Frontal cortex (tissue), 4 donors: Measurements from ENCODE around the gene CPLX4. TPM values are rescaled to one million over a fixed set of nuclear protein-coding genes. Genes with fewer than 3 reads are reported as not detected.

Source experiments
- DNase-seq, 2 donors: peaks; one replicate each; pipeline ENCODE4 v3.0.0; 2012; ENCODE audit warnings: low spot score in 2 of 2
- FAIRE-seq: peaks from 2 replicates; lab custom pipeline; 2012; peaks lifted over from hg19 to GRCh38; lab: Jason Lieb, UNC
- total RNA-seq: library from RNA; depleted of rRNA; stranded (reverse); fragments of >200 nt; gene quantifications from one replicate; pipeline ENCODE4 v1.2.3, GENCODE V29; 2014
- donor health status: control.
- donor health status: control.
- donor health status: control.

Gene CPLX4
- total RNA-seq, 1 donor from 2014 or later = not detected

DNA sequence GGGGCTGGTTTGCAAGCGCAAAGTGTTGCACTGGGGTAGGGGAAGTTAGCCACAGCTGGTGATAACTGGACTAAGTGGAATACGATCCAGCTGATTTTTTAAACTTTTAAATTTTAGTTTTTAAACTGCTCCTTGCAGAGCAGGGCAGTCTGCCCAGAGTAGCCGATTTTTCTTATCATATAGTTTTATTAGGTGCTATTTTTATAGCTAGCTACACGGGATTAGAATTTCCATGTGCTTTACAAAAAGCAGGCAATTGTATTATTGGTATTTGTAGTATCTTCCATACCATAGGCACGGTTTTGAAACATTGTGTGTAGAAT lies 9.6 kb downstream of the CPLX4 start:
- FAIRE-seq (no peak), DNase-seq (no peak)

DNA sequence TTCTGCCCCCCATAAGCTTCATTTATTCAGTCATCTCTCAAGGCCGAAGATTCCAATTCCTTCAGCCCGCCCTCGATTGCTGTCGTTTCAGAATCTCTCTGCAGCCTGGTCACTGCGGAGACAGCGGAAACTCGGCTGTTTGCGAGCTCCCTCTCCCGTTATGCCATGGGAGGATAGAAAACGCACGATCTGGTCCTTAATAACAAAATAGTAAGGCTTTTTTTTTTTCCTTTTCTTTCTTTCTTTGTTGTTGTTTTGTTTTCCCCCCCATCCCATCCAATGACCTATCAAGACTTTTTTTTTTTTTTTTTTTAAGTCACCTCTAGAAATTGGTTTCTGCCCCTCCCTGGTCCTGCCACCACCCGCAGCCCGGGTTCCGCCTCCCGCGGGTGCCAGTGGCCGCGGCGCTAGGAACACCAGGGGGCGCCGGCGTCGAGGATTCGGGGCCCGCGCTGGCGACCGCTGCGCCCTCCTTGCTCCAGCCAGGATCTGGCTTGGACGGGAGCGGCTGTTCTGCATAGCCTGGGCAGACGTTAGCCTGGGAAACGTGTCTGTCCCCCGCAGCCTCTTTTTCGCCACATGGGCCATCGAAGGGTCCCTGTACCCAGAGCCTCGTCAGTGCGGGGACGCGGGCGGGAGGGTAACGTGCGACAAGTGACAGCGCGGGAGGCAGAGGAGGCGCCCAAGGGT lies 10.1 kb downstream of the CPLX4 start:
- DNase-seq = peak; percentile 52 to 73
- no peak for FAIRE-seq

DNA sequence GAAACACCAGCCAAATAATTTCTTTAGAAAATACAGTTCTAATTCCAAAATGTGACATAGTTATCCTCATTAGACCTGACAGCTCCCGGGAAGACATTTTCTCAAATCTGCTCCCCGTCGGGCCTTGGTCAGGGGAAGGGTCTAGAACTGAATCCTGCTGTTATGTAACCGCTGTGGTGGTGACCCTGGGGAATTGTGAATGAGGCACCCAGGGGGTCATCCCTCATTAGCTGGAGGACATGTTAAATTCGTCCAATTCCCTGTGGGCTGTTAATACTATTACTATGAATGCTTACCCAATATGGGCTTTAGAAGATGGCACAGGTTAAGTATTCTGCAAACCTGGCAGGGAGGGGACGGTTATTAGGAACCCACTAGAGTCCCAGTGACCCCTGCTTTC lies 11.8 kb downstream of the CPLX4 start:
- DNase-seq (no peak), FAIRE-seq (no peak)

DNA sequence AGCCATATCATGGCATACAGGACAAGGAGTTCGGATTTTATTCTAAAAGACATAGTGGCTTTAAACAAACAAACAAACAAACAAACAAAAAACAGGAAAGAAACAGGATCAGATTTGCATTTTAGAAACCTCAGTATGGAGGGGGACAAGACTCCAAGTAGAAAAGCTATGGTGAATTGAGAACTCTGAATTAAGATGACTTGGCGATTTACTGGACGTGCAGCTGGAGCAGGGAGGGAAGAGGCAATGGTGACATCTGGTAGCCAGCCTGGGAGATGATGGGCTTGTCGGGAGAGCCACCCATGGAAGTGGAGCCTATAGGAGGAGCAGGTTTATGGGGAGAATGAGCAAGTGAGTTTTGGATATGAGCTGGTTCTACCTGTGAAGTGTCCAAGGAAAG lies 13.2 kb downstream of the CPLX4 start:
- no peak for FAIRE-seq

DNA sequence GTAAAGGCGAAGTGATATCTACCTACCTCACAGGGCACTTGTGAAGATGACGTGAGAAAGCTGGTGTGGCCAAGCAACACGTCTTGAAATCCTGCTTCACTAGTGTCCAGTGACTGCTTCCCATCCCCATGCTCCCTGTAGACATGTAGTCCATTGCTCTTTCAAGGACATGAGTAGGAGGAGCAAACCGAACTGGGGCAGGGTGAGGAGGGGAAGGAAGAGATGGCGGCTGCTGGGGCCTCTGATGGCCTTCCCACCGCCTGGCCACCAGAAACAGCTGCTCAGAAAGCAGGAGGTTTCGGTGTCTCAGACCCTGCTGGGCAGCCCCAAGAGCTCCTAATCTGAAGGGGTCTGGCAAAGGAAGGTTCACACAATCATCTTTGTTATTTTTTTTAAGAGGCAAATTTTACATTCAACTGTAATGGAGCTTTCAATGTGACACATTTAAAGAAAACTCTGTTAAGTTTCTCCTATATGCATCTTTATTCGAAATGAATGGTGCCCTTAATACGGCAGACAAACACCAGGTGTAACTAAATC lies 14.7 kb downstream of the CPLX4 start:
- DNase-seq = no peak

More for the DNA sequence above, 13.2 kb downstream of the CPLX4 start:
- no peak for DNase-seq

DNA sequence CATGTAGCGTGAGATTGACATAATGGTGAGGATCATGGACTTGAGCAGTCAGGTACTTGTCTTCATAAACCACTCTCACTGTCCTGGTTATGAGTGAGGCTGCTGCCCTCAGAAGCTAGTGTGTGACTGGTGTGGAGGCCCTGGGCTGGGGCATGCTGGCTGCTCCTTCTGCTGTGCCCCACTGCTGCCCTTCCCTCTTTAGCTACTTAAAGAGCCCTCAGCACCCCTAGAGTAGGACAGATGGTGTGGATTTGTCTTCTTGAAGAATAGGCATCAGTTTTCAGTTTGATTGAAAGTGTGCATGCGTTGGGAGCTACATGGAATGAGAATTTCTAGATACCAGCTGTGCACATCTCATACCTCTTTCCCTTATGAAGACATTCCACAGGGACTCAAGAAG lies 15.4 kb downstream of the CPLX4 start:
- FAIRE-seq = no peak
- no peak for DNase-seq

More for the DNA sequence above, 14.7 kb downstream of the CPLX4 start:
- no peak for FAIRE-seq

DNA sequence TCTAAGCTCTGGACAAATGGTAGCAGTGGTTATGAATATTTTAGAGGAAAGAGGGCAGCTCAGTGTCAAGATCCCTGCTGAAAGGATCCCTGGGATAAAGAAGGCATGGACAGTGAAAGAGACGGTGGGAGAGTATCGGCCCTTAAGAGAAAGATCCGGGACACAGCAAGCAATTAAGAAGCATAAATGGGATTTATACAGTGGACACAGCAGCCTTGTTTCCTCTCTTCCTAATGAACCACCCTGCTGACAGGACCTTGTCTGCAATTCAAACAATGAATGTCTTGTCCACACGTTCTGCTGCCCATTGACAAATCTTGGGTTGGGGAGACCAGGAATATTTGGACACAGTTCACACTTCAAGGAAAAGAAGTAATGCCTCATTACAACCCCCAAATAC lies 16.5 kb downstream of the CPLX4 start:
- no peak for DNase-seq
- FAIRE-seq = no peak

DNA sequence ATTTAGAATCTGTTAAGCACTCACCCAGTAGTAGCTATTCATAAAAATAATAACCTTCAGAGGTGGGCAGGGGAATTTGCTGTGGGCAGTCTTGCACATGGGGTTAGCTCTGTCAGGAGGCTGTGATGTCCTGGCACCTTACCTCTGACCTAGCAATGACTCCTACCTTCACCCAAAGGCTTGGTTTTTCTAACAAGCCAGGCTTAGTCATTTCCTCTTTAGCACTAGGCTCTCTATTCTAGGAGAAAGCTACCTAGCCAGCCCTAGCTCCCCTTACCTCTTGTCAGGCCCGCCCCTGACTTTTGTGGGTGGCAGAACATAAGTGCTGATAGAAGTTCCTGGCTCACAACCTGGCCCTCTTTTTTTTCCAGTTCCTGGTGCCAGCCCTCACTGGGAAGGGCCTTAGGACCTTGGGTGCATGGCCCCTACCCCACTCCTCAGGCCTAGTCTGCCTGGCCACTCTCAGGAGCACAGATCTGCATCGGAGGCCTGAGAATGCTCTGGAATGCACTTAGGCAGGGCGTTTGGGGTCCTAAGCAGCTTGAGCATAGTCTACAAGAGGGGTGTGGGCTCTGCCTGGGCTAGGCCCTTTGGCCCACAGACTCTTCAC lies 17.7 kb downstream of the CPLX4 start:
- DNase-seq (no peak), FAIRE-seq (no peak)

DNA sequence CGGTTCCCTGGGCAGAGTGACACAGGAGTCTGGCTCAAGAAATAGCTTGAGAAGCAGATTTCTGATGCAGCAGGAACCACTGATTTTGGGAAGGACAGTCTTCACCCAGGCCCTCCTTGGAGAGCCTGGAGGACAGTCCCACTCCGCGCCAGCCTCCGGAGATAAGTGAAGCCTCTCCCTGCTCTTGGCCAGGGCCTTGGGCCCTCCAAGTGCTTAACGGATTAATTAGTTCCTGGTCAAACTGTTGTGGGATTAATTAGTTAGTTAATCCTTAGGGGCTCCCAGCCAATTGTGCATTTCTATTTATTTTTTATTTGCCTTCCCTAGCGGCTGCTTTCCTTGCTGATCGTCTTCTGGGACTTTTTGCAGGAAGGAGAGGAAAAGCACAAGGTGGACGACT lies 19.6 kb downstream of the CPLX4 start:
- DNase-seq = no peak
- no peak for FAIRE-seq

DNA sequence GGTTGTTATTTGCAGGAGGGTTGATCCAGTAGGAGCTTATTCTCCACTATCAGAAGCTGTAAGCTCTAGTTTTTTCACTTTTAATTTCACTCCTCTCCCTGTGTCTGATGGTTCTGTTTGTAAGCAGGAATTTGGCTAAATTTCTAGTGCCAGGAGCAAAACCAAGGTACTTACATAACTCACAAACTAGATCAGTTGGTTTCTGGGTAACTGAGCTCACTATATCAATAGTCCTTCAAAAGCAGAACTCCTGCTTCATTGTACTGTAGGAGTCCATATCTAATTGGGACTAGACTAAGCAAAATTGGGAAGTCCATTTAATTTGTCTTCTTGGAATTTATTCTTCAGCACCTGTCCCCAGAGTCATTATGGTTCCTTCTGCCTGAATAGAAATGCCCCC lies 25.1 kb downstream of the CPLX4 start:
- FAIRE-seq = no peak

DNA sequence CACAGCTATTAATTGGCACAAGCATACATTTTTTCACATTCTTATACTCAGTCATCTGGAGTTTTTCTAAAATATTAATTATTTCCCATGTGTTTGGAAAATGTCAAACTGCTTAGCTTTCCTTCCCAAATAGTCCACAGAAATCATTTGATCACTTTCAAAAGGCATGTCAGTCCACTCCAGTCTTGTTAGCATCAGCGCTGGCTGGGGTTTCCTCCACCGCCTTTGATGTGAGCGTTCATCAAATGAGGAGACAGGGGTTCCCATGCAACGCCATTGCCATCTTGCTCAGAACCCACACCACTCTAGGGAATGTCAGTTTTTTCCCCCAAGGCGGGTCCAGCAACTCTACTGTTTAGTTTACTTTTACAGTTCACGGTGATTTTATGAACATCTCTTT lies 32.1 kb downstream of the CPLX4 start:
- DNase-seq (no peak), FAIRE-seq (no peak)

More for the DNA sequence above, 25.1 kb downstream of the CPLX4 start:
- DNase-seq = no peak

DNA sequence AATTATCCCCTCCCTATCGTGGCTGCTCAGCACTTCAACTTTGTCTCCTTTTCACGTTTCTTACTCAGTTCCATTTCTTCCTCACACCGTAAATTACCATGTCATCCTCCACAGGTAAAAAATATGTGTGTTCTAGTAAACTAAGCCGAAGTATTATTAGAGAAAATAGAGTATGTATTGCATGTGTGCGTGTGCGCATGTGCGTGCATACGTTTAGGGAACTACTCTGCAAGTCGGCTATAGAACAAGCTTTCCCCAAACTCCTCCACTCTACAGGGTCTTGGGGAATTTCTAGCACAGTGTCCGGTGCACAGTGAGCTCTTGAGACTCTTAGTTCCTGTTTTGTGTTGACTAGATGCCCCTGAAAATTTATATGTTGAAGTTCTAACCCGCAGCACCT lies 36.1 kb downstream of the CPLX4 start:
- FAIRE-seq (no peak), DNase-seq (no peak)

DNA sequence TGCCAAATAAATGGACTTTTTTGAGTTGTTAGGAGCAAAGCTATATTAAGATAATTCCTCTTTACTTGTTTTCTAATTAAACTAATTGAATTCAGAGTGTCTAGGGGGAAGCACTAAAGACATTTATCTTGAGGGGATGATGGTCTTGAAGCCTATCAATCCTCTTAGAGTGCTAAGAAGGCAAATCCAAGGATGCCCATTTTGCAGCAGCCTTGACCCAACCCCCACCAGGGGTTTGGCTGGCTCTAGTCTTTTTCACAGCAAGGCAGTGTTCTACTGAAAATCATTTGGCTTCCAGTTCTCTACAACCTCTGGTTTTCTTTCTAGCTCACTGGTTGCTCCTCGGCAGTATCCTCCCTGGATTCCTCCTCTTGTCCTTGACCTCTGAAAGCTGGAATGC lies 38.7 kb downstream of the CPLX4 start:
- DNase-seq (no peak), FAIRE-seq (no peak)

DNA sequence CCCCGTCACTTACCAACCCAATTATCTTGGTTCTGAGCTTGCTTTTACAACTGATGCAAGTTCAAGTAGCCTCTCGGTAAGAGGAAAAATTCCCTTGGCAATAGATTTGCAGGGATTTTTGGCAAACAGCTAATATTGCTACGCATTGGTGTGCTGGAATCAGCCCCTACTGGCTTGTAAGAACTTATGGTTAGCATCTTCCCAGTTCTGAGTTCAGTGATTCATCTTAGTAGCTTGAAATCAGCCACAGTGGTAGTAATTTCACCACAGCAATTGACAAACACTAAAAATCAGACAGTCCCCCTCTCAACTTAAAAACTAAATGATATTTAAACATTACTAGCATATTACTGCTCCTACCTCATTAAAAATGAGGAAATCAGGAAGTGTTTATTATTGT lies 39.3 kb downstream of the CPLX4 start:
- no peak for FAIRE-seq
- no peak for DNase-seq

DNA sequence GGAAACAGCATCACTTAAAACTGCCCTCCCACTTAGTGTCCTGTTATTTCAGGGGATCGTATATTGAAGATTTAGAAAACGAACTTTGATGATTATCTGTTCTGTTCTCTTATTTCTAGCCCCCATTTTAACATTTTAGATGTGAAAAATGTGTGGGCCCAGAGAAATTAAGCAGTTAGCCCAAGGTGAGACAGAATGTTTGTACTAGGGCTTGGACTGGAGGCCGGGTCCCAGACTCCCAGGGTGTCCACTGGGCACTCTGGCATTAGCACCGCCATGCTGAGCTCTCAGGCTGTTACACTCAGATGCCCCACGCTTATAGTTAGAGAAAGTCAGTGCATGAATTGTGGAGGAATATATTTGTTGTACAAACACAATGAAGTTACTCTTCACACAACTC lies 39.7 kb downstream of the CPLX4 start:
- DNase-seq = no peak
- no peak for FAIRE-seq

DNA sequence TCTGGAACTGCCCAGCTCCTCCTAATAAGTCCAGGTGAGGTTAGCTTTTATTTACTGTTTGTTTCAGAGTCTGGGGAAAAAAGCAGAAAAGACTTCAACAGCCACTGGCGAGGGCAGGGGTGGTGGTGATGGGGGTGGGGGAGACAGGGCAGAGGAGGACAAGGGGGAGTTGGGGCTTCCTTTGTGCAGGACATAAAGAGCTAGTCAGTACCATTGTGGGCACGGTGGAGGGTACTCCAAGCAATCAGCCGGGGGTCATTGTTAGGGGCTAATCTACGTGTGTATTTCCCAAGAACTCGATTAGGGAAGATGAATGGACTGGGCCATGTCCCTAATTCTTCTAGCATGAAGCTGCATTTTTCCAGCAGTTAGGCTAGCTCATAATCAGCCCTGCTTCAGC lies 42.4 kb downstream of the CPLX4 start:
- FAIRE-seq = no peak
- DNase-seq = no peak

DNA sequence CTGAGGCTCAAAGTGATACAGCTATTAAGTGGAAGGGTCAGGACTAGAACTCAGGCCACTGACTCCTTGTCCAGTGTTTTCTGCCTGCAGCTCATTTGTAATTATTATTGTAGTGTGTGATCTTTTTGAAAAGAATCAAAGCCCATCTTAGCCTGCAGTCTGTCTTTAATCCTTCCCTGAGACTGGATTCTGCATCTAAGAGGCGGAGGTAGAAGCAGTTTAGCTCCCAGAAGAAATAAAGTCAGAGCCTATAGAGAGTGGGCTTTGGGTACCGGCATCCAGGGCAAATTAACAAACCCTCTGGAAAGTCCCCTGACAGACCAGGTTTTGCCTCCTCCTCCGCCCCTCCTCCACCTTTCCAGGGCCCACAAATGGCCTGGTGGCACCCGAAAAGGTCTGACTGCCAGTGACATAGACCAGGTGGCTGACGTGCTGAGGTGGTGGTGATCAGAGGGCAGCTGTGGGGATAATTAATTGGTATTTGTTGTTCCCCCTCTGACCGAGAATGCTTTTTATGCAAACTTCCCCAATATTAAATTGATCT lies 43.0 kb downstream of the CPLX4 start:
- no peak for DNase-seq
- no peak for FAIRE-seq

DNA sequence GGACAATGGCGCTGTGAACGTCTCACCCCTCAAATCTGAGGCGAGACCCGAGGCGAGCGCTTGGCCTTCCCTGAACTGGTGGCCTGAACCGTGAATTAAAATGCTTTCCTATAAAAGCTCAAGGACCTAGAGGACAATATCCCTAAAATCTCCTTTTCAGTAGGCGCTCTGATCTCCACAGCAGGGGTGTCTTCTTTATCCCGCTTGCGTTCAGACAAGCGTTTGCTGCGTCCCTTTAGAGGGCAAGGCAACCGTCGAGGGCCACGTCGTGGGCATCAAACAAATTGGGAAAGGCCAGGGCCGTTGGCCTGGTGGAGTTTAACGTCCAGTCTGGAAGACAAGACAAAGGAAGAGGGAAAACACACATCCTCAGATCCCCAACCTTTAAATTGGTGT lies 43.9 kb downstream of the CPLX4 start:
- FAIRE-seq (no peak), DNase-seq (no peak)

DNA sequence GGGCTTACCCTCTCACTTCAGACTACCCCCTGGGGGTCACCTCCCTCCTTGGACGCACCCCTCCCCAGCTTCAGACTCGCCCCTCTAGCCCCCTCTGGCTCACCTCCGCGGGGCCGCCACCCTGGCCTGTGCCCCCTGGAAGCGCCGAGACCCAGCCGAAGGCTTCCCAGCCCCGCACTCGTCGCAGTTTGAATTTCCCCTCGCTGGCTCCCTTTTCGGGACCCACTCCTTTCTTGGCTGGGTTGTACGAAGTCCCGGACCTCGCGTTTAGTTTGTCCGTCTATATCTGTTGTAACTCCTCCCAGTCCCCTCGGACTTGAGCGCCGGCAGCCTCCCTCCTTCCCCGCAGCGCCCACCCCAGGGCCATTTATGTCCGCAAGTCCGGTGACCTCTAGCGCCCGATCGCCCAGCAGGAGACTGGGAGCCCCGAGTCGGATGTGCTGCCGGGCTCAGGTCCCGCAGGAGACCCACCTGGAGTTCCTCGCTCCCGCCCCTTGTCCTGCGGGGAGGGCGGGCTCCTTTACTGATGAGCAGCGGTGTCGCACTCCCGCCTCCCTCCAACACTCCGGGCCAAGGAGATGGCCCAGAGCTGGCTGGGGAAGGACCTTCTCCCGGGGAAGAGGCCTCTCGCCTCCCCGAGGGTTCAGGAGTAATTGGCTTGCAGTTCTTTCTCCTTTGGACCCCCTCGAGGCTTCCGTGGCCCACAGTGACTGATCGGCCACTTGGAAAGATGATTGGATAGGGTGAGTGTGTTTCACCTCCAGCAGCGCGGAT lies 44.5 kb downstream of the CPLX4 start:
- DNase-seq (no peak), FAIRE-seq (no peak)

DNA sequence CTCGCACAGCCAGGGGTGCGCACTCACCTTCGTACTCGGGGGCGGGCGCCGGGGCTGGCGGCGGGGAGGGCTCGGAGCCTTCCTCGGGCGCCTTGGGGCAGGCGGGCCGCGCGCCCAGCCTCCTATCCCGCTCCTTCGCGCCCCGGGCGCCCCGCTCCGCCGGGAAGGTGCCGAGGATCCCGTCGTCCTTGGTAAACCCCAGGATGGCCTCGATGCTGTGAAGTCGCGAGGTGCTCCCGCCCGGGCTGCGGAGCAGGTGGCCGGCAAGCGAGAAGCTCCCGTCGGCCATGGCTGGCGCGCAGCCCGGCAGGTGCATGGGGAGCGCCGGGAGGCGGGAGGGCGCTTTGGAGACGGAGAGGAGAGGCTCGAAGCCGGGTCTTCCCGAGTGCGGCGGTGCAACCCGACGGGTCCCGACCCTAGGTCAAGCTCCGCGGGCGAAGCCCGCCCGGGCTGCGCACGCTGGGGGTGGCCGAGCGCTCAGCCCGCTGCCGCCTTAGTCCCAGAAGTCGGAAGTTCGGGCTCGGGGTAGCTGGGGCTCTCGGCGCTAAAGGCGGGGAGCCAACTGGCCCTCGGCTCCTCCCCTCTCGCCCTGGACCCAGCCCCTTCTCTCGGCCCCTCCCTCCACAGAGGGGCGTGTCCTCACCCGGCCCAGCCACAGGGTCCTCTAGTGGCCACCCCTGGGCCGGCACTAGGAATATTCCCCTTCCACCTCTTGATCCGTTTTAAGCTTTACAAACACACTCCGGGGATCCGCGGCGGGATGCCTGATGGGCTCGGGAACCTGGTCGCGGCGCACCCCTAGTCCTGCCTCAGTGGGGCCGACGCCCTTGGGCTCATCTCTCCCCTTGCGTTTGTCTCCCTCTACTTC lies 45.3 kb downstream of the CPLX4 start, which contains the start of gene RAX:
Gene RAX, minus strand, starts transcription at position 564 of the 868 bp plus-strand sequence. Its CDS starts 248 bp downstream, at position 316.
- DNase-seq = peak in 1 of 2 donors; percentile 25

More for the DNA sequence above, 45.3 kb downstream of the CPLX4 start, which contains the start of gene RAX:
- FAIRE-seq = no peak
